ENCODE data around the gene KYNU. TPM values are rescaled to one million over a fixed set of nuclear protein-coding genes. Genes with fewer than 3 reads are reported as not detected.

KYNU gene
- total RNA-seq, 6 experiments from 2014 or later, result 37.0 to 47.5 (median 40.7) TPM

DNA sequence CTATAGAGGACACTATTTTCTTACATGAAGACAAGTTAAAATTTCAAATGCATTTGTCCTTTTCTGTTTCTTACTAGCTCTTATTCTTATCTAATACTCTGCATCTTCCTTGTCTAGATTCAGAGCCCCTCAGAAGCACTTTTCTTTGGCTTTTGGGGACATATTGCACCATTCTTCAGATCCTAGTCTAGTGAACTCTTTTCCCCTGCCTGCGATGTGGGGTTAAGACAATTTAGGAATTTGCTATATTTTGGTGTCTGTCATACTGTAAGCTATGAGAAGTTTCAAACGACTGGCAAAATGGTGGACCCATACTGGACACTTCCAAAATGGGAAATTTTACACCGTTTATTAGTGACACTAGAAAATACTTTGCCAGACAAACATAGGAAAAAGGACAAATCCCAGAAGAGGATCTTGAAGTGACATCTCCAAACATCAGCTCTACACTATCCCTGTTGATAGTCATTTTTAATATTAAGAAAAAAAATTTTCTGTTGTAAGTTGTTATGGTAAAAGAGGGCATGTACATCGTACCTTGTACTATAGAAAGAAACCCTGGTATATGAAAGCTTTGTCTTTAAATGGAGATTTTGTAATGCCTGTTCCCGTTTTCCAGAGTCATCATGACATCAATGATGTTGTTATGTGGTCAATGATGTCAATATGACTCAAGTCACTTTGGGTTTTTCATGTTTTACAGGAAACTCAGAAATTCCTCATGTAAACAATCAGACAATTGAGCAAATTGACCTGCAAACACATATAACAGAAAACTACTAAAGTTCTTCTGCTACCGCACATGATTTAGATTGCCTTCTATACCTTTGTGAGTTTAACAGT lies 4.4 kb upstream of the KYNU start:
- WGBS (ENCODE audit: insufficient coverage, low coverage, low lambda C conversion rate, missing lambda C conversion rate), result 67% methylated on average over 6 of the region's 6 CpGs

DNA sequence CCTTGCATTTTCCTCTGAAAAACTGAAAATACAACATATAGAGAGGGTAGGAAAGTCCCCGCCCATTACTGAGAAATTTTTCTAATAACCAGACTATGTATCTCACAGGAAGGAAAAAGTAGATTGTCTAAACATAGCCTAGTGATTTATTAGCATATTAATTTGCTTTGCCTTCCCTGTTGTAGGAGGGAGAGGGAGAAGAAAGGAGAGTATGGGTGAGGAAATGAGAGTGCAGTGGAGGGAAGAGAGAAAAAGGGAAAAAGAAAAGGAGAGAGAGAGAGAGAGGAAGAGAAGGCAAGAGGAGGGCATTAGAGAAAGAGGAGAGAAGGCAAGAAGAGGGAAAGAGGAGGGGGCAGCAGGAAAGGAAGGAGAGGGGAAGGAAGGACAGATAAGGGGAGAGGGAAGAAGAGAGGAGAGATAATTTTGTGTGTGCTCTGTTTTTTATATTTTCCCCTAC lies 3.6 kb upstream of the KYNU start:
- TF ChIP-seq, protein P1, sequence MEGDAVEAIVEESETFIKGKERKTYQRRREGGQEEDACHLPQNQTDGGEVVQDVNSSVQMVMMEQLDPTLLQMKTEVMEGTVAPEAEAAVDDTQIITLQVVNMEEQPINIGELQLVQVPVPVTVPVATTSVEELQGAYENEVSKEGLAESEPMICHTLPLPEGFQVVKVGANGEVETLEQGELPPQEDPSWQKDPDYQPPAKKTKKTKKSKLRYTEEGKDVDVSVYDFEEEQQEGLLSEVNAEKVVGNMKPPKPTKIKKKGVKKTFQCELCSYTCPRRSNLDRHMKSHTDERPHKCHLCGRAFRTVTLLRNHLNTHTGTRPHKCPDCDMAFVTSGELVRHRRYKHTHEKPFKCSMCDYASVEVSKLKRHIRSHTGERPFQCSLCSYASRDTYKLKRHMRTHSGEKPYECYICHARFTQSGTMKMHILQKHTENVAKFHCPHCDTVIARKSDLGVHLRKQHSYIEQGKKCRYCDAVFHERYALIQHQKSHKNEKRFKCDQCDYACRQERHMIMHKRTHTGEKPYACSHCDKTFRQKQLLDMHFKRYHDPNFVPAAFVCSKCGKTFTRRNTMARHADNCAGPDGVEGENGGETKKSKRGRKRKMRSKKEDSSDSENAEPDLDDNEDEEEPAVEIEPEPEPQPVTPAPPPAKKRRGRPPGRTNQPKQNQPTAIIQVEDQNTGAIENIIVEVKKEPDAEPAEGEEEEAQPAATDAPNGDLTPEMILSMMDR (IDR thresholded peaks at IDR 0.05), result no peak
- TF ChIP-seq POLR2A (IDR thresholded peaks at IDR 0.05), result no peak
- Histone ChIP-seq H3K36me3 (no peaks in the 10 kb centered on the region), H3K27me3 (no peaks in the 10 kb centered on the region), H3K4me3 (no peak overlapping the region), H3K4me1 (peaks cover 0 to 40% (median 10%) of the 10 kb centered on the region in 4 donors), H3K27ac (peak overlapping the region; percentile 4 to 78 (median 63)), H3K9me3 (no peaks in the 10 kb centered on the region)
- ATAC-seq (no peak), DNase-seq (no peak)
- intact Hi-C loops (cut with DNase I), result no loop called here
- WGBS (ENCODE audit: insufficient coverage, low coverage, low lambda C conversion rate, missing lambda C conversion rate), result 67% methylated on average over 1 of the region's 1 CpG

More for the DNA sequence above, 4.4 kb upstream of the KYNU start:
- Histone ChIP-seq H3K27ac (peak overlapping the region in 2 of 3 donors; percentile 63 to 78), H3K4me1 (peaks cover 0 to 43% (median 12%) of the 10 kb centered on the region in 4 donors), H3K4me3 (no peak overlapping the region), H3K27me3 (no peaks in the 10 kb centered on the region), H3K9me3 (no peaks in the 10 kb centered on the region), H3K36me3 (no peaks in the 10 kb centered on the region)
- no peak for ATAC-seq
- no peak for DNase-seq
- intact Hi-C loops (cut with DNase I), result no loop called here
- TF ChIP-seq, protein P1 (IDR thresholded peaks at IDR 0.05), result no peak
- no peak for TF ChIP-seq POLR2A (IDR thresholded peaks at IDR 0.05)

DNA sequence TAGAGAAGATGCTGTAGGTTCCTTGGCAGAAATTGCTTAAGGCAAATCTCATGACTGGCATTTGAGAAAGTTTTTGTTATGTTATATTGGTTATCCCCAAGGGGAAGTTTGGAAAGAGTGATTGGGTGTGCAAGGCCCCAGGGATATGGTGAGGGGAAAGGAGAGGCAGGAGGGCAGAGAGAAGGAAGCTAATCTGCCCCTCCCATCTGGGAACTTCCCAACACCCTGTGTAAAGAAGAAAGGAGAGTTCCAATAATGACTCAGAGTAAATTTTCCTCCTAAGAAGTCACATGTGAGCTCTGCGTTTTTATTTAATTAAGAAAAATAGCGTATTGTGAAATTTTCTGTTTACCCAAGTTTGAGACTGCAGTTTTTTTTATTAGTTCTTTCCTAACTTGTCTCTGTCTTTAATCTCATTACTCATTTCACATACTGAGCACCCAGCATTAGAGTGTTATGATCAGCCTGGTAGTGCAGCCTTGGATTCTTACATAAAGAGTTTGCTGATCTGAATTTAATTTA lies 3.1 kb upstream of the KYNU start:
- peaks cover 0 to 42% (median 12%) of the 10 kb centered on the region in 4 donors for H3K4me1 ChIP-seq

DNA sequence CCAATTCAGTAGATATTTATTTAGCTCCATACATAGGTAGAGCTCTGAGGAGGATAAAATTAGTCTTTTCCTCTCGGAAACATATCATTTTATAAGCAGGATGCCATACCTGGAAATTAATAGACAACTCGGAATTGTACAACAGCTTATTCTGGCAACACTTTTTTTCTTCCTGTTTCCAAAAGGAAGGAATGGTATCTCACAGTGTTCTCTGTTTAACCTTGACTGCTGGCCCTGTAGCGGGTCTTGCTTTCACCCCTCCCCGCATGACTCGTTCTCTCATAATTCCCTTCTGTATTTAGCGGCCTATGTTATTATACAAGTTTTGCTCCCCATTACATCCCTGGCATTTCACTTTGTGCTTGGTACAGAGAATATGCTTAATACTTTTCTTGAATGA lies 2.5 kb upstream of the KYNU start:
- no peak for DNase-seq
- peaks cover 0 to 42% (median 12%) of the 10 kb centered on the region in 4 donors for H3K4me1 ChIP-seq
- peak overlapping the region in 2 of 3 donors; percentile 18 to 78 for H3K27ac ChIP-seq
- H3K4me3 ChIP-seq, result no peak overlapping the region
- no peaks in the 10 kb centered on the region for H3K27me3 ChIP-seq
- ATAC-seq, result no peak
- no peaks in the 10 kb centered on the region for H3K36me3 ChIP-seq
- H3K9me3 ChIP-seq, result no peaks in the 10 kb centered on the region
- TF ChIP-seq POLR2A (IDR thresholded peaks at IDR 0.05), result no peak
- TF ChIP-seq, protein P1 (IDR thresholded peaks at IDR 0.05), result no peak
- intact Hi-C loops (cut with DNase I), result no loop called here
- 78% methylated on average over 6 of the region's 6 CpGs for WGBS (ENCODE audit: insufficient coverage, low coverage, low lambda C conversion rate, missing lambda C conversion rate)

More for the DNA sequence above, 3.1 kb upstream of the KYNU start:
- peak; percentile 63 to 81 (median 78) for ATAC-seq
- Histone ChIP-seq H3K4me3 (no peak overlapping the region), H3K36me3 (no peaks in the 10 kb centered on the region), H3K27me3 (no peaks in the 10 kb centered on the region), H3K9me3 (no peaks in the 10 kb centered on the region), H3K27ac (peak overlapping the region; percentile 18 to 78 (median 63))
- 7% methylated on average over 2 of the region's 2 CpGs for WGBS (ENCODE audit: insufficient coverage, low coverage, low lambda C conversion rate, missing lambda C conversion rate)
- intact Hi-C loops (cut with DNase I), result no loop called here
- DNase-seq, result peak in 1 of 3 donors; percentile 27
- no peak for TF ChIP-seq POLR2A (IDR thresholded peaks at IDR 0.05)
- TF ChIP-seq, protein P1 (IDR thresholded peaks at IDR 0.05), result no peak
